Peyer's patch (tissue), 4 donors: ENCODE results near the gene SOX8. TPM values are rescaled to one million over a fixed set of nuclear protein-coding genes. Genes with fewer than 3 reads are reported as not detected.

Source experiments
- DNase-seq, 3 donors: peaks; one replicate each; pipeline ENCODE4 v3.0.0-alpha.2; 2017 to 2019
- H3K27ac ChIP-seq, 4 donors: fragments of 200-600 bp; sonication (generic); one replicate each; pipeline ENCODE4 v1.5.1; 2016 to 2019
- H3K27me3 ChIP-seq, 2 donors: fragments of 200-600 bp; sonication (generic); one replicate each; pipeline ENCODE4 v1.5.1; 2019
- H3K36me3 ChIP-seq, 3 donors: fragments of 200-600 bp; sonication (generic); one replicate each; pipeline ENCODE4 v1.5.1; 2016 to 2019
- H3K4me1 ChIP-seq, 4 donors: fragments of 200-600 bp; sonication (generic); one replicate each; pipeline ENCODE4 v1.5.1; 2016 to 2019
- H3K4me3 ChIP-seq, 4 donors: fragments of 200-600 bp; sonication (generic); 1 replicate in 3 of 4; 2 replicates in 1 of 4; pipeline ENCODE4 v1.5.1; 2016 to 2019; ENCODE audit warnings: mild to moderate bottlenecking in 1 of 4
- H3K9me3 ChIP-seq, 4 donors: fragments of 200-600 bp; sonication (generic); one replicate each; pipeline ENCODE4 v1.5.1; 2016 to 2019; ENCODE audit warnings: mild to moderate bottlenecking in 1 of 4
- POLR2A ChIP-seq, 2 donors: fragments of 450-650 bp; IDR thresholded peaks; one replicate each; pipeline ENCODE4 v1.5.1; 2017; ENCODE audit warnings: antibody characterized with exemption in 2 of 2, mild to moderate bottlenecking in 2 of 2, moderate library complexity in 2 of 2
- total RNA-seq, 4 donors: library from RNA; depleted of rRNA; stranded (reverse); fragments of >200 nt; gene quantifications; one replicate each; pipeline ENCODE4 v1.1.0, GENCODE V29; 2016
- TF ChIP-seq, protein P1 (sequence below), 6 experiments: fragments of 450-650 bp in 4 of 6; fragments of 200-600 bp in 2 of 6; sonication (generic) in 1 of 6; IDR thresholded peaks; one replicate each; pipeline ENCODE4 v1.5.1; 2017 to 2019; ENCODE audit warnings: antibody characterized with exemption in 6 of 6, mild to moderate bottlenecking in 3 of 6, moderate library complexity in 1 of 6

The SOX8 gene
- total RNA-seq, 4 donors from 2014 or later, result 0.27 to 3.3 (median 1.1) TPM; not detected in 1

DNA sequence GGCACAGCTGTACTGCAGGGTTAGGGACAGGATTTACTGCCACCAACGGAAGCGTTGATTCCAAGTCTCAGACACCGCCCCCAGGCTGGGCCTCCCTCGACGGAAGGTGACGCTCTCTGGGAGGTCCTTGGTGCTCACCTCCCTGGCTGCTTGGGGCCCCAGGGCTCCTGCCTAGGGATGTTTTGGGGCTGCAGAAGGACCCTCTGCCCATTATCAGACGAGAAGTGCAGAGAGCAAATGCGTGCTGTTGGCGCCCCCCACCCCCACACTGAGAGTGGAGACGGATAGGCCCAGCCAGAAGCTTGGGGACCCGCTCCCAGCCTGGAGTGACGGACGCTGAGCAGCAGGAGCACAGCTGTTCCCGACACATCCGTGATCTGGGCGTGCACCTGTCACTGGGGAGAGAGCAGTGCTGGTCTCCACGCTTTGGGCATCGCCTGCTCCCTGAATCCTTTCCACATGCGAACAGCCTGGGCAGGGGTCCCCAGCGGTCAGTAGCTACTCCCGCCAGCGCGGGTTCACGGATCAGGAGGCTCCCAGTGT is 5.1 kb upstream of the SOX8 start:
- no peak overlapping the region for H3K27ac ChIP-seq
- no peaks in the 10 kb centered on the region for H3K9me3 ChIP-seq
- DNase-seq, result no peak
- no peaks in the 10 kb centered on the region for H3K36me3 ChIP-seq
- no peak overlapping the region for H3K4me3 ChIP-seq
- TF ChIP-seq POLR2A (IDR thresholded peaks at IDR 0.05), result no peak
- TF ChIP-seq, protein P1, sequence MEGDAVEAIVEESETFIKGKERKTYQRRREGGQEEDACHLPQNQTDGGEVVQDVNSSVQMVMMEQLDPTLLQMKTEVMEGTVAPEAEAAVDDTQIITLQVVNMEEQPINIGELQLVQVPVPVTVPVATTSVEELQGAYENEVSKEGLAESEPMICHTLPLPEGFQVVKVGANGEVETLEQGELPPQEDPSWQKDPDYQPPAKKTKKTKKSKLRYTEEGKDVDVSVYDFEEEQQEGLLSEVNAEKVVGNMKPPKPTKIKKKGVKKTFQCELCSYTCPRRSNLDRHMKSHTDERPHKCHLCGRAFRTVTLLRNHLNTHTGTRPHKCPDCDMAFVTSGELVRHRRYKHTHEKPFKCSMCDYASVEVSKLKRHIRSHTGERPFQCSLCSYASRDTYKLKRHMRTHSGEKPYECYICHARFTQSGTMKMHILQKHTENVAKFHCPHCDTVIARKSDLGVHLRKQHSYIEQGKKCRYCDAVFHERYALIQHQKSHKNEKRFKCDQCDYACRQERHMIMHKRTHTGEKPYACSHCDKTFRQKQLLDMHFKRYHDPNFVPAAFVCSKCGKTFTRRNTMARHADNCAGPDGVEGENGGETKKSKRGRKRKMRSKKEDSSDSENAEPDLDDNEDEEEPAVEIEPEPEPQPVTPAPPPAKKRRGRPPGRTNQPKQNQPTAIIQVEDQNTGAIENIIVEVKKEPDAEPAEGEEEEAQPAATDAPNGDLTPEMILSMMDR (IDR thresholded peaks at IDR 0.05), result no peak
- peaks cover 0 to 15% (median 6%) of the 10 kb centered on the region in 4 donors for H3K4me1 ChIP-seq
- H3K27me3 ChIP-seq, result peaks cover 0 to 15% of the 10 kb centered on the region in 2 donors

DNA sequence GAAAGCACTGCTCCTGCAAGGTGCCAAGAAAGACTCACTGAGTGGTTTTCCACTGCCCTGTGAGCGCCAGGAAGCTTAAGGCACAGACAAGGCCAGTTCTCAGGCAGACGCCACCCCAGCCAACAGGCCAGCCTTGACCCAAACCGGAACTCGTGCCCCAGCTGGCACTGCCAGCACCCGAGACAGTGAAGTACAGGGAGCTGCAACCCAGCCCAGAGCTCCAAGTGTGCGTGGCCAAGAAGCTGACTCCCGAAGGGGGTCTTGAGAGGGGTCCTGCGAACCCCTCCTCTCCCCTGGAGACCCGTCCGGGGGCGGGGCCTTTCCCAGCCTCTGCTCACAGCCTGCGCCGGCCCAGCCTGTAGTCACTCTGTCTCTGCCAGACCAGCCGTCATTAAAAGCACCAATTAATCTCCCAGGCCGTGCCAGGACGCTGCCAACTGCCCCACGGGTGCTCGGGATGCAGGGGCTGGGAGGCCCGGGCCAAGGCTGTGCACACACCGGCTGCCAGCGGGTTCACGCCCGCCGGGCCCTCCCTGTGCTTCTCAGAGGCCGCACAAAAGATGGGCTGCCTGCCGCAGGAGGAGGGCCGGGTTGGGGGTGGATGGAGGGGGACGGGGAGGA is 4.4 kb upstream of the SOX8 start:
- peaks cover 0 to 17% (median 8%) of the 10 kb centered on the region in 4 donors for H3K4me1 ChIP-seq
- H3K27me3 ChIP-seq, result peaks cover 0 to 18% of the 10 kb centered on the region in 2 donors
- H3K27ac ChIP-seq, result no peak overlapping the region
- no peak for DNase-seq
- H3K36me3 ChIP-seq, result no peaks in the 10 kb centered on the region
- no peak for TF ChIP-seq POLR2A (IDR thresholded peaks at IDR 0.05)
- TF ChIP-seq, protein P1 (IDR thresholded peaks at IDR 0.05), result no peak
- no peak overlapping the region for H3K4me3 ChIP-seq
- no peaks in the 10 kb centered on the region for H3K9me3 ChIP-seq

DNA sequence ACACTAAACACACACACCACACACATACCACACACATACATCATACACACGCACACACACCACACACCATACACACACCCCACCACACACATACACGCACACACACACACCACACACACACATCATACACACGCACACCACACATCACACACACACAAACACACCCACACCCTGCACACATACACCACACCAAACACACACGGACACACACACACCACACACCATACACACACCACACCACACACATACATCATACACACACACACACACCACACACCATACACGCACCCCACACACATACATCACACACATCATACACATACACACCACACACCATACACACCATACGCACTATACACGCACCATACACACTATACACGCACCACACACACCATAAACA is 3.7 kb upstream of the SOX8 start:
- H3K4me1 ChIP-seq, result peaks cover 0 to 21% (median 10%) of the 10 kb centered on the region in 4 donors
- H3K9me3 ChIP-seq, result no peaks in the 10 kb centered on the region
- H3K4me3 ChIP-seq, result no peak overlapping the region
- peaks cover 0 to 22% of the 10 kb centered on the region in 2 donors for H3K27me3 ChIP-seq
- H3K36me3 ChIP-seq, result no peaks in the 10 kb centered on the region
- TF ChIP-seq, protein P1 (IDR thresholded peaks at IDR 0.05), result no peak
- no peak for TF ChIP-seq POLR2A (IDR thresholded peaks at IDR 0.05)
- DNase-seq, result no peak
- H3K27ac ChIP-seq, result no peak overlapping the region

DNA sequence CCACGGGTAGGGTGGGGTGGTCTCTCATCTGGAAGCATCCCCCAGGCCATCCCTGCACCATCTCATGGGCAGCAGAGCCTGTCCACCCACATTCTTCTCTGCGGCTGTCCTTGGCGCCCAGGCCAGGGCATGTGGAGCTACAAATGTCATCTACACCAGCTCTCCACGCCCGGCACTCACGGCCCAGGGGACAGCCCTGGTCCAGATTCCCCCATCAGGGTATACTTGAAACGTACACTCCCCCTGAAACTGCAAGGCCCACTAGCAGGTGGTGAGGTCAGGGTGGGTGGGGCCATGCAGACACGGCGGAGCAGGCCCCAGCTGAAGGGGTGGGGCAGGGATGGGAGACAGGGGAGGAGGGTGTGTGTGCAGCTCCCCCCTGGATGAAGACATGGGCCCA is 3.2 kb upstream of the SOX8 start:
- no peak overlapping the region for H3K27ac ChIP-seq
- peaks cover 0 to 22% of the 10 kb centered on the region in 2 donors for H3K27me3 ChIP-seq

DNA sequence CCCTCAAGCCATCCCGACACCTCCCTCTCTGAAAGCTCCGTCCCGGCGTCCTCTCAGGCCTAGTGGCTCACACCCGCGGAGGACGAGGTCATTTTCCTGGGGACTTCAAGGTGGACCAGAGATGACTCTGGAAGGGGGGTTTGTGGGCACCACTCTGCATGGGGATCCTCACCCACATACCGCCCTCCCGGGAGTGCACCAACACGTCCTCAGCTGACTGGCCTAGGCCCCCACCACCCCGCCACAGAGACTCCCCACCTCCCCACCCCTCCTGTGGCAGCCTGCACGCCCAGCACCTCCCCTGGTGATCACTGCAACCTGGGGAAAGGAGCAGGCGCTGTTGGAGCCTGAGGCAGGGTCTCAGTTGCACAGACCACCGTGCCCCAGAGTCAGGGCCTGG is 2.4 kb upstream of the SOX8 start:
- Histone ChIP-seq H3K4me1 (peaks cover 0 to 21% (median 10%) of the 10 kb centered on the region in 4 donors), H3K9me3 (no peaks in the 10 kb centered on the region), H3K4me3 (no peak overlapping the region), H3K36me3 (no peaks in the 10 kb centered on the region), H3K27me3 (peaks cover 0 to 22% of the 10 kb centered on the region in 2 donors), H3K27ac (no peak overlapping the region)
- DNase-seq, result no peak
- TF ChIP-seq, protein P1 (IDR thresholded peaks at IDR 0.05), result no peak
- TF ChIP-seq POLR2A (IDR thresholded peaks at IDR 0.05), result no peak

More for the DNA sequence above, 3.2 kb upstream of the SOX8 start:
- H3K9me3 ChIP-seq, result no peaks in the 10 kb centered on the region
- no peaks in the 10 kb centered on the region for H3K36me3 ChIP-seq
- DNase-seq, result no peak
- H3K4me3 ChIP-seq, result no peak overlapping the region
- no peak for TF ChIP-seq POLR2A (IDR thresholded peaks at IDR 0.05)
- TF ChIP-seq, protein P1 (IDR thresholded peaks at IDR 0.05), result no peak
- peaks cover 0 to 21% (median 10%) of the 10 kb centered on the region in 4 donors for H3K4me1 ChIP-seq
